GM12878 (cell line): Measurements from ENCODE around the gene PDCD11. TPM values are rescaled to one million over a fixed set of nuclear protein-coding genes. Genes with fewer than 3 reads are reported as not detected.

Experiments used
- ATAC-seq: fragments of 200-7000 bp; cut with Tn5 transposase; 3 replicates; pipeline ENCODE4 v1.9.1; 2020; ENCODE audit warnings: mild to moderate bottlenecking, moderate library complexity
- BruUV-seq: library from RNA; stranded (reverse); fragments of 400-500 nt; replicated peaks from 2 replicates; lab custom pipeline; 2021; lab: Mats Ljungman, UMichigan
- CTCF ChIA-PET: fragments of 300-600 bp; sonication (Branson Sonifier 250); formaldehyde crosslinking; extraction: SDS; loops from one replicate; lab custom pipeline; 2021; ENCODE audit warnings: inconsistent platforms; lab: Yijun Ruan, JAX
- POLR2A ChIA-PET: fragments of 350-600 bp; formaldehyde crosslinking; extraction: SDS; loops from one replicate; lab custom pipeline; 2021; ENCODE audit warnings: inconsistent platforms; lab: Charles Lee
- RAD21 ChIA-PET: fragments of 300-600 bp; sonication (Branson Sonifier 250); formaldehyde crosslinking; loops from one replicate; lab custom pipeline; 2023; ENCODE audit warnings: antibody characterized with exemption; ENCODE audit not compliant: unreplicated experiment; lab: Charles Lee
- SMC1A ChIA-PET: fragments of 300-600 bp; sonication (Branson Sonifier 250); formaldehyde crosslinking; loops from one replicate; lab custom pipeline; 2023; ENCODE audit not compliant: unreplicated experiment, uncharacterized antibody; lab: Charles Lee
- DNase-seq: peaks from one replicate; pipeline ENCODE4 v3.0.0-alpha.2; 2011; ENCODE audit warnings: low read depth, low spot score
- FAIRE-seq: peaks from 3 replicates; lab custom pipeline; 2011; peaks lifted over from hg19 to GRCh38; lab: Jason Lieb, UNC
- H2AFZ ChIP-seq: 2 replicates; pipeline ENCODE4 v1.6.0; 2011; ENCODE audit warnings: low read depth, low read length, control low read depth; ENCODE audit not compliant: control insufficient read depth
- H3K27ac ChIP-seq: 2 replicates; pipeline ENCODE4 v1.5.1; 2011; ENCODE audit warnings: control low read depth; ENCODE audit not compliant: control insufficient read depth, insufficient read depth
- H3K27me3 ChIP-seq, 2 experiments: replicated peaks in 1 of 2; 2 replicates each; pipeline versions ENCODE4 v1.6.0 to v1.6.1; 2011; ENCODE audit warnings: low read length in 1 of 2; ENCODE audit not compliant: control insufficient read depth in 2 of 2, insufficient read depth in 2 of 2
- H3K36me3 ChIP-seq, 2 experiments: 2 replicates each; pipeline ENCODE4 v1.5.1; 2011; ENCODE audit warnings: low read length in 1 of 2; ENCODE audit not compliant: control insufficient read depth in 2 of 2, insufficient read depth in 2 of 2
- H3K4me1 ChIP-seq: 2 replicates; pipeline ENCODE4 v1.6.1; 2011; ENCODE audit warnings: mild to moderate bottlenecking, low read length, moderate library complexity, mixed read lengths; ENCODE audit not compliant: control insufficient read depth, insufficient read depth
- H3K4me2 ChIP-seq: 2 replicates; pipeline ENCODE4 v1.6.0; 2011; ENCODE audit warnings: control low read depth; ENCODE audit not compliant: control insufficient read depth, insufficient read depth
- H3K4me3 ChIP-seq: fragments of 200-600 bp; sonication (generic); 2 replicates; pipeline ENCODE4 v1.5.1; 2016
- H3K79me2 ChIP-seq: 2 replicates; pipeline ENCODE4 v1.6.0; 2011; ENCODE audit warnings: low read length; ENCODE audit not compliant: control insufficient read depth, insufficient read depth
- H3K9ac ChIP-seq: 2 replicates; pipeline ENCODE4 v1.8.0; 2011; ENCODE audit warnings: low read length, control low read depth, mixed read lengths; ENCODE audit not compliant: control insufficient read depth, insufficient read depth
- H3K9me3 ChIP-seq: replicated peaks from 3 replicates; pipeline ENCODE4 v1.5.1; 2011; ENCODE audit warnings: mild to moderate bottlenecking, low read length; ENCODE audit not compliant: control insufficient read depth, insufficient read depth
- H4K20me1 ChIP-seq: 2 replicates; pipeline ENCODE4 v1.6.0; 2011; ENCODE audit not compliant: control insufficient read depth, insufficient read depth
- BMI1 ChIP-seq: fragments of 450-650 bp; IDR thresholded peaks from 2 replicates; pipeline ENCODE4 v1.6.1; 2016; ENCODE audit warnings: mild to moderate bottlenecking, moderate library complexity, borderline replicate concordance
- MEF2A ChIP-seq: IDR thresholded peaks from 2 replicates; pipeline ENCODE4 v1.6.1; 2011; ENCODE audit warnings: low read depth, mild to moderate bottlenecking, low read length, moderate library complexity; ENCODE audit not compliant: insufficient read depth
- MXI1 ChIP-seq: fragments of 150-350 bp; IDR thresholded peaks from 2 replicates; pipeline ENCODE4 v1.6.1; 2011; ENCODE audit warnings: low read depth, mild to moderate bottlenecking, inconsistent platforms, low read length, improper control_type of control experiment
- POU2F2 ChIP-seq: IDR thresholded peaks from 3 replicates; pipeline ENCODE4 v1.6.1; 2011; ENCODE audit warnings: low read depth, mild to moderate bottlenecking, low read length, borderline replicate concordance
- SRF ChIP-seq, 2 experiments: IDR thresholded peaks; 2 replicates each; pipeline ENCODE4 v1.6.1; 2011; ENCODE audit warnings: low read depth in 2 of 2, low read length in 2 of 2, mild to moderate bottlenecking in 1 of 2, moderate library complexity in 1 of 2
- STAT3 ChIP-seq: IDR thresholded peaks from 2 replicates; pipeline ENCODE4 v1.6.1; 2011; ENCODE audit warnings: low read depth, low read length, improper control_type of control experiment
- WGBS: methylation state at CpG from one replicate; pipeline ENCODE4 v1.1.6; 2016; ENCODE audit warnings: low lambda C conversion rate; ENCODE audit not compliant: insufficient replicate concordance, insufficient coverage; ENCODE audit errors: missing lambda C conversion rate; 5-methylcytosine and 5-hydroxymethylcytosine counted together
- in situ Hi-C: fragments of 300-500 bp; cut with MboI; formaldehyde crosslinking; loops from 9 replicates; pipeline ENCODE4 v1.14.3; 2018; ENCODE audit warnings: mixed read lengths
- intact Hi-C: fragments of 100-400 bp; cut with micrococcal nuclease; formaldehyde crosslinking; loops from one replicate; pipeline ENCODE4 v1.14.2; 2022; ENCODE audit not compliant: unreplicated experiment
- polyA plus RNA-seq, 11 experiments: library from polyadenylated mRNA; depleted of rRNA in 4 of 11; unstranded in 6 of 11; stranded (reverse) in 5 of 11; fragments of >200 nt; fragmentation: Nextera tagmentation in 4 of 11; fragmentation: Illumina TruSeq in 1 of 11; extraction: Ambion mirVana in 4 of 11; extraction: Trizol in 1 of 11; gene quantifications; 1 replicate in 1 of 11; 2 replicates in 10 of 11; pipeline versions ENCODE4 v1.2.1 to v1.2.3, GENCODE V29; 2011 to 2016; ENCODE audit warnings: inconsistent platforms in 2 of 11, missing spikeins in 2 of 11, low read depth in 1 of 11
- total RNA-seq, 4 experiments: library from RNA; depleted of rRNA in 3 of 4; stranded (reverse); fragments of >200 nt in 3 of 4; fragmentation: Illumina TruSeq in 1 of 4; extraction: Trizol in 1 of 4; gene quantifications; 2 replicates each; pipeline versions ENCODE4 v1.2.1 to v1.2.3, GENCODE V29; 2013 to 2021
- TF ChIP-seq, protein P1 (sequence below): fragments of 450-650 bp; IDR thresholded peaks from 2 replicates; pipeline ENCODE4 v1.6.1; 2017; ENCODE audit warnings: mild to moderate bottlenecking, moderate library complexity
- TF ChIP-seq, protein P2 (sequence below): fragments of 450-650 bp; IDR thresholded peaks from 2 replicates; pipeline ENCODE4 v1.6.1; 2016; ENCODE audit warnings: mild to moderate bottlenecking
- TF ChIP-seq, protein P3 (sequence below): fragments of 150-350 bp; IDR thresholded peaks from 2 replicates; pipeline ENCODE4 v1.6.1; 2016; ENCODE audit warnings: low read depth, low read length
- TF ChIP-seq, protein P4 (sequence below), 3 experiments: IDR thresholded peaks in 2 of 3; conservative IDR thresholded peaks in 1 of 3; 2 replicates each; pipeline ENCODE4 v1.5.1; 2011; ENCODE audit warnings: low read depth in 3 of 3, low read length in 3 of 3, mild to moderate bottlenecking in 3 of 3, control low read depth in 2 of 3, moderate library complexity in 2 of 3, inconsistent platforms in 1 of 3, mixed read lengths in 1 of 3; ENCODE audit not compliant: control insufficient read depth in 2 of 3, insufficient read depth in 1 of 3; ENCODE audit errors: extremely low read depth in 1 of 3

Gene PDCD11
- total and polyA plus RNA-seq, 10 of the 15 experiments (the other 5 are each of a cell fraction or from before 2014, with no cell fraction given): 13.9 to 69.7 (median 44.8) TPM

DNA sequence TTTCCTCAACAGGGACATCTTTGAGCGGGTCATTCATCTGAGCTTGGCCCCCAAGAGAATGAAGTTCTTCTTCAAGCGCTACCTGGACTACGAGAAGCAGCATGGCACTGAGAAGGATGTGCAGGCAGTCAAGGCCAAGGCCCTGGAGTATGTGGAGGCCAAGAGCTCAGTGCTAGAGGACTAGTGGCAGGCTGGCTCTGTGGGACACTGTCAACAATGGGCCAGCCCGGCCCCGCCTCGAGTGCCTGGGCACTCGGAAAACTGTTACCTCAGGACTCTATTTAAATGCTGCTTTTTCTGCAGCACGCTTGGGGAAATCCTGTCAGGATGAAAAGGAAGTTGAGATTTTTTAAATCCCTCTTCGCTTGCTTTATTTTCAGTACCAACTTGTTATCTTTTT, 48.9 kb downstream of the PDCD11 start:
- Histone ChIP-seq H3K79me2 (peaks cover 14% of the 10 kb centered on the region), H3K4me3 (no peak overlapping the region), H3K27me3 (no peaks in the 10 kb centered on the region), H3K27ac (no peak overlapping the region), H3K9me3 (no peaks in the 10 kb centered on the region), H4K20me1 (no peaks in the 10 kb centered on the region; the same call in 1 of the 2 replicates), H3K4me2 (no peak overlapping the region), H3K4me1 (peaks cover 9% of the 10 kb centered on the region; the same call in 1 of the 2 replicates), H2AFZ (no peak overlapping the region), H3K36me3 (peaks cover 36 to 47% of the 10 kb centered on the region in 2 experiments), H3K9ac (no peak overlapping the region)
- no peak for FAIRE-seq
- ChIA-PET RAD21 (interaction anchor here (1.0 to 2.5 kb wide), 2 partner anchors 21 to 38 kb away, joined by 3 to 7 read pairs; no protein-coding TSS in a partner anchor), SMC1A (interaction anchor here (0.7 to 1.6 kb wide), 2 partner anchors 9 to 36 kb away, joined by 3 read pairs; no protein-coding TSS in a partner anchor), CTCF (interaction anchor here (1.6 to 17.8 kb wide), 3 partner anchors 27 to 40 kb away, joined by 4 to 163 read pairs (median 7); partner anchors contain the start of gene CALHM3), POLR2A (interaction anchor here (2.1 kb wide), 1 partner anchor 25 kb away, joined by 6 read pairs; no protein-coding TSS in a partner anchor)
- no TSS peak for BruUV-seq
- intact Hi-C loops: loop anchor here (5.0 kb wide), 1 partner anchor 37 kb away; no protein-coding TSS in a partner anchor
- in situ Hi-C loops: no loop called here
- WGBS: 98% methylated on average over 9 of the region's 9 CpGs
- no peak for ATAC-seq
- no peak for DNase-seq
- TF ChIP-seq, protein P1, sequence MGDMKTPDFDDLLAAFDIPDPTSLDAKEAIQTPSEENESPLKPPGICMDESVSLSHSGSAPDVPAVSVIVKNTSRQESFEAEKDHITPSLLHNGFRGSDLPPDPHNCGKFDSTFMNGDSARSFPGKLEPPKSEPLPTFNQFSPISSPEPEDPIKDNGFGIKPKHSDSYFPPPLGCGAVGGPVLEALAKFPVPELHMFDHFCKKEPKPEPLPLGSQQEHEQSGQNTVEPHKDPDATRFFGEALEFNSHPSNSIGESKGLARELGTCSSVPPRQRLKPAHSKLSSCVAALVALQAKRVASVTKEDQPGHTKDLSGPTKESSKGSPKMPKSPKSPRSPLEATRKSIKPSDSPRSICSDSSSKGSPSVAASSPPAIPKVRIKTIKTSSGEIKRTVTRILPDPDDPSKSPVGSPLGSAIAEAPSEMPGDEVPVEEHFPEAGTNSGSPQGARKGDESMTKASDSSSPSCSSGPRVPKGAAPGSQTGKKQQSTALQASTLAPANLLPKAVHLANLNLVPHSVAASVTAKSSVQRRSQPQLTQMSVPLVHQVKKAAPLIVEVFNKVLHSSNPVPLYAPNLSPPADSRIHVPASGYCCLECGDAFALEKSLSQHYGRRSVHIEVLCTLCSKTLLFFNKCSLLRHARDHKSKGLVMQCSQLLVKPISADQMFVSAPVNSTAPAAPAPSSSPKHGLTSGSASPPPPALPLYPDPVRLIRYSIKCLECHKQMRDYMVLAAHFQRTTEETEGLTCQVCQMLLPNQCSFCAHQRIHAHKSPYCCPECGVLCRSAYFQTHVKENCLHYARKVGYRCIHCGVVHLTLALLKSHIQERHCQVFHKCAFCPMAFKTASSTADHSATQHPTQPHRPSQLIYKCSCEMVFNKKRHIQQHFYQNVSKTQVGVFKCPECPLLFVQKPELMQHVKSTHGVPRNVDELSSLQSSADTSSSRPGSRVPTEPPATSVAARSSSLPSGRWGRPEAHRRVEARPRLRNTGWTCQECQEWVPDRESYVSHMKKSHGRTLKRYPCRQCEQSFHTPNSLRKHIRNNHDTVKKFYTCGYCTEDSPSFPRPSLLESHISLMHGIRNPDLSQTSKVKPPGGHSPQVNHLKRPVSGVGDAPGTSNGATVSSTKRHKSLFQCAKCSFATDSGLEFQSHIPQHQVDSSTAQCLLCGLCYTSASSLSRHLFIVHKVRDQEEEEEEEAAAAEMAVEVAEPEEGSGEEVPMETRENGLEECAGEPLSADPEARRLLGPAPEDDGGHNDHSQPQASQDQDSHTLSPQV: no peak
- TF ChIP-seq POU2F2 (no peak), MXI1 (no peak), BMI1 (no peak), SRF (IDR thresholded peaks at IDR 0.05; ENCODE audit: low read depth in 2 of 2, low read length in 2 of 2) (no peak), MEF2A (no peak), STAT3 (no peak)
- TF ChIP-seq, protein P2, sequence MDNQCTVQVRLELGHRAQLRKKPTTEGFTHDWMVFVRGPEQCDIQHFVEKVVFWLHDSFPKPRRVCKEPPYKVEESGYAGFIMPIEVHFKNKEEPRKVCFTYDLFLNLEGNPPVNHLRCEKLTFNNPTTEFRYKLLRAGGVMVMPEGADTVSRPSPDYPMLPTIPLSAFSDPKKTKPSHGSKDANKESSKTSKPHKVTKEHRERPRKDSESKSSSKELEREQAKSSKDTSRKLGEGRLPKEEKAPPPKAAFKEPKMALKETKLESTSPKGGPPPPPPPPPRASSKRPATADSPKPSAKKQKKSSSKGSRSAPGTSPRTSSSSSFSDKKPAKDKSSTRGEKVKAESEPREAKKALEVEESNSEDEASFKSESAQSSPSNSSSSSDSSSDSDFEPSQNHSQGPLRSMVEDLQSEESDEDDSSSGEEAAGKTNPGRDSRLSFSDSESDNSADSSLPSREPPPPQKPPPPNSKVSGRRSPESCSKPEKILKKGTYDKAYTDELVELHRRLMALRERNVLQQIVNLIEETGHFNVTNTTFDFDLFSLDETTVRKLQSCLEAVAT: no peak
- TF ChIP-seq, protein P3, sequence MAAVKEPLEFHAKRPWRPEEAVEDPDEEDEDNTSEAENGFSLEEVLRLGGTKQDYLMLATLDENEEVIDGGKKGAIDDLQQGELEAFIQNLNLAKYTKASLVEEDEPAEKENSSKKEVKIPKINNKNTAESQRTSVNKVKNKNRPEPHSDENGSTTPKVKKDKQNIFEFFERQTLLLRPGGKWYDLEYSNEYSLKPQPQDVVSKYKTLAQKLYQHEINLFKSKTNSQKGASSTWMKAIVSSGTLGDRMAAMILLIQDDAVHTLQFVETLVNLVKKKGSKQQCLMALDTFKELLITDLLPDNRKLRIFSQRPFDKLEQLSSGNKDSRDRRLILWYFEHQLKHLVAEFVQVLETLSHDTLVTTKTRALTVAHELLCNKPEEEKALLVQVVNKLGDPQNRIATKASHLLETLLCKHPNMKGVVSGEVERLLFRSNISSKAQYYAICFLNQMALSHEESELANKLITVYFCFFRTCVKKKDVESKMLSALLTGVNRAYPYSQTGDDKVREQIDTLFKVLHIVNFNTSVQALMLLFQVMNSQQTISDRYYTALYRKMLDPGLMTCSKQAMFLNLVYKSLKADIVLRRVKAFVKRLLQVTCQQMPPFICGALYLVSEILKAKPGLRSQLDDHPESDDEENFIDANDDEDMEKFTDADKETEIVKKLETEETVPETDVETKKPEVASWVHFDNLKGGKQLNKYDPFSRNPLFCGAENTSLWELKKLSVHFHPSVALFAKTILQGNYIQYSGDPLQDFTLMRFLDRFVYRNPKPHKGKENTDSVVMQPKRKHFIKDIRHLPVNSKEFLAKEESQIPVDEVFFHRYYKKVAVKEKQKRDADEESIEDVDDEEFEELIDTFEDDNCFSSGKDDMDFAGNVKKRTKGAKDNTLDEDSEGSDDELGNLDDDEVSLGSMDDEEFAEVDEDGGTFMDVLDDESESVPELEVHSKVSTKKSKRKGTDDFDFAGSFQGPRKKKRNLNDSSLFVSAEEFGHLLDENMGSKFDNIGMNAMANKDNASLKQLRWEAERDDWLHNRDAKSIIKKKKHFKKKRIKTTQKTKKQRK: no peak
- TF ChIP-seq, protein P4, sequence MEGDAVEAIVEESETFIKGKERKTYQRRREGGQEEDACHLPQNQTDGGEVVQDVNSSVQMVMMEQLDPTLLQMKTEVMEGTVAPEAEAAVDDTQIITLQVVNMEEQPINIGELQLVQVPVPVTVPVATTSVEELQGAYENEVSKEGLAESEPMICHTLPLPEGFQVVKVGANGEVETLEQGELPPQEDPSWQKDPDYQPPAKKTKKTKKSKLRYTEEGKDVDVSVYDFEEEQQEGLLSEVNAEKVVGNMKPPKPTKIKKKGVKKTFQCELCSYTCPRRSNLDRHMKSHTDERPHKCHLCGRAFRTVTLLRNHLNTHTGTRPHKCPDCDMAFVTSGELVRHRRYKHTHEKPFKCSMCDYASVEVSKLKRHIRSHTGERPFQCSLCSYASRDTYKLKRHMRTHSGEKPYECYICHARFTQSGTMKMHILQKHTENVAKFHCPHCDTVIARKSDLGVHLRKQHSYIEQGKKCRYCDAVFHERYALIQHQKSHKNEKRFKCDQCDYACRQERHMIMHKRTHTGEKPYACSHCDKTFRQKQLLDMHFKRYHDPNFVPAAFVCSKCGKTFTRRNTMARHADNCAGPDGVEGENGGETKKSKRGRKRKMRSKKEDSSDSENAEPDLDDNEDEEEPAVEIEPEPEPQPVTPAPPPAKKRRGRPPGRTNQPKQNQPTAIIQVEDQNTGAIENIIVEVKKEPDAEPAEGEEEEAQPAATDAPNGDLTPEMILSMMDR (IDR thresholded peaks at IDR 0.05 in 2 of 3, conservative IDR thresholded peaks at IDR 0.05 in 1 of 3; ENCODE audit: control insufficient read depth in 2 of 3, extremely low read depth in 1 of 3, insufficient read depth in 1 of 3, low read depth in 3 of 3, low read length in 3 of 3): no peak
